Stimulated activated naive CD8-positive, alpha-beta T cell treated with anti-CD3 and anti-CD28 coated beads, Interleukin-15, amount 100 ng/mL, for 72 hours (primary cell): ENCODE data around the gene MRPL33.

ENCODE experiments used
- ATAC-seq: fragments of 150-1000 bp; cut with Tn5 transposase; 2 replicates; pipeline ENCODE4 v1.10.0; 2021; ENCODE audit warnings: mild to moderate bottlenecking, moderate library complexity
- DNase-seq, 2 donors: peaks; one replicate each; pipeline ENCODE4 v3.0.0; 2021 to 2022
- H3K27ac Mint-ChIP-seq, 2 donors: one replicate each; pipeline ENCODE4 v1.8.0; 2022; ENCODE audit warnings: mild to moderate bottlenecking in 2 of 2, mixed read lengths in 2 of 2, moderate library complexity in 2 of 2
- H3K27me3 Mint-ChIP-seq: one replicate; pipeline ENCODE4 v1.8.0; 2022; ENCODE audit warnings: mixed read lengths
- H3K4me1 Mint-ChIP-seq: one replicate; pipeline ENCODE4 v1.8.0; 2022; ENCODE audit warnings: mild to moderate bottlenecking, mixed read lengths
- H3K4me3 Mint-ChIP-seq, 2 donors: one replicate each; pipeline ENCODE4 v1.8.0; 2022; ENCODE audit warnings: mild to moderate bottlenecking in 2 of 2, mixed read lengths in 2 of 2, moderate library complexity in 1 of 2
- H3K9me3 Mint-ChIP-seq, 2 donors: one replicate each; pipeline ENCODE4 v1.8.0; 2022; ENCODE audit warnings: mixed read lengths in 2 of 2

The MRPL33 gene

GRCh38 chr2:27807476-27807875, 36.0 kb downstream of the MRPL33 start:
- H3K27me3 Mint-ChIP-seq, result no peaks in the 10 kb centered on the region
- no peaks in the 10 kb centered on the region for H3K4me1 Mint-ChIP-seq
- H3K9me3 Mint-ChIP-seq, result no peaks in the 10 kb centered on the region
- H3K27ac Mint-ChIP-seq, result no peak overlapping the region
- DNase-seq (no peak), ATAC-seq (no peak)
- no peak overlapping the region for H3K4me3 Mint-ChIP-seq

GRCh38 chr2:27808418-27808817, 36.9 kb downstream of the MRPL33 start:
- DNase-seq (no peak), ATAC-seq (no peak)
- Mint-ChIP-seq H3K27me3 (no peaks in the 10 kb centered on the region), H3K4me3 (no peak overlapping the region), H3K9me3 (no peaks in the 10 kb centered on the region), H3K27ac (no peak overlapping the region), H3K4me1 (no peaks in the 10 kb centered on the region)

DNA sequence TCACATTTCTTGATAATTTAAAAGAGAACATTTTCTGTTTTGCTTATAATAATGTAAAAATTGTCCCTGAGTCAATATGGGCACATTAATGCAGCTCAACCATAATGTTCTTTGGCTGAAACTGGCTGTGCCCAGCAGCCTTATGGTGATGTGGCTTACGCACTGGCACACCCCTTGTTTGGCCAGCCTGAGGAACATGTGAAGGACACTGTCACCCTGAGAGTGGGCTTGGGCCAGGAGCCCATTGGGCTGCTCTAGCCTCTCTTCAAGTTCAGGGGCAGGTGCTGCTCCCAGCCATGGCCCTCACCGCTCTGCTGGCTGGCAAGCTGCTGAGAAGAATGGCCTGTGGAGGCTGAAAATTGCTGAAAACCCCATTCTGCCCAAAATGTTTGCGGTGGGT, 37.5 kb downstream of the MRPL33 start:
- ATAC-seq (no peak), DNase-seq (no peak)

GRCh38 chr2:27809761-27810241, 38.3 kb downstream of the MRPL33 start:
- H3K27me3 Mint-ChIP-seq, result no peaks in the 10 kb centered on the region
- H3K9me3 Mint-ChIP-seq, result no peaks in the 10 kb centered on the region
- no peak overlapping the region for H3K27ac Mint-ChIP-seq
- no peak for DNase-seq
- no peaks in the 10 kb centered on the region for H3K4me1 Mint-ChIP-seq
- ATAC-seq, result no peak
- no peak overlapping the region for H3K4me3 Mint-ChIP-seq

More for the DNA sequence above, 37.5 kb downstream of the MRPL33 start:
- H3K9me3 Mint-ChIP-seq, result no peaks in the 10 kb centered on the region
- H3K27me3 Mint-ChIP-seq, result no peaks in the 10 kb centered on the region
- H3K27ac Mint-ChIP-seq, result peak overlapping the region in 1 of 2 donors; percentile 23
- no peak overlapping the region for H3K4me3 Mint-ChIP-seq
- H3K4me1 Mint-ChIP-seq, result no peaks in the 10 kb centered on the region

DNA sequence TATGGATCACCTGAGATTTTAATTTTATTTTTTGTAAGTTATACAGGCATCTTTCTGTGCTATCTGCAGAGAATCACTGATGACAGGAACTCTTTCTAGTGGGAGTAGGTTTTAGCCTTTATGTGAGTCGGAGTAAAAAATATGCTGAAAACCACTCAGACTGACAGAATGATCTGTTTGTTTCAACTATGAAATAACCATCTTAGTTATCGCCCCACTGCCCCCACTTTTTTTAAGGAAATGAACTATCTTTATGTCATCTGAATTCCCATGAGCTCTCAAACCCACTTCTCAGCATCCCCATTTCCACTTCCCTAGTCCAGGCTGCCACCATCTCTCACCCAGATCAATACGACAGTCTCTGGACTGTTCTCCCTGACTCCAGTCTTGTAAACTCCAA, 38.9 kb downstream of the MRPL33 start:
- peak overlapping the region in 1 of 2 donors; percentile 34 for H3K27ac Mint-ChIP-seq
- no peak for ATAC-seq
- no peaks in the 10 kb centered on the region for H3K9me3 Mint-ChIP-seq
- H3K27me3 Mint-ChIP-seq, result no peaks in the 10 kb centered on the region
- no peak for DNase-seq
- H3K4me3 Mint-ChIP-seq, result no peak overlapping the region
- H3K4me1 Mint-ChIP-seq, result no peaks in the 10 kb centered on the region

- no peaks in the 10 kb centered on the region for H3K4me1 Mint-ChIP-seq
- H3K9me3 Mint-ChIP-seq, result no peaks in the 10 kb centered on the region
- ATAC-seq (no peak), DNase-seq (no peak)
- no peak overlapping the region for H3K27ac Mint-ChIP-seq
- H3K4me3 Mint-ChIP-seq, result no peak overlapping the region
- no peaks in the 10 kb centered on the region for H3K27me3 Mint-ChIP-seq
Measured at GRCh38 chr2:27811768-27812167, 40.2 kb downstream of the MRPL33 start.

DNA sequence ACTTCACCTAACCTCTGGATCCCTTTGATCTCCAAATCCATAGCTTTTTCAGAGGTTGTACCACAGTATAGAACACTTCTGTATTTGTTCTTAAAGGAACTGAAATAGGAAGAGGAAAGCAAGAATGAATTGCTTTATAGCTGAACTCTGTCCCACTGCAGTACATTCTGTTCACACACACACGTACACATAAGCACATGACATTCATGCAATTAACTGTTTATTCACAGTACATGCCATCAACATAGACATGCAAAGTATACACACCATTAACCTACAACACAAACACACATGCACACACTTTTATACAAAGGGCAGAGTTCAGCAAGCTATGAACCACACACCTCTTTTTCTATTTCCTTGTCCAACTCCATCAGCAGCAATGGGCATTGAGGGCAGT, 43.2 kb downstream of the MRPL33 start:
- H3K4me1 Mint-ChIP-seq, result no peaks in the 10 kb centered on the region
- ATAC-seq, result no peak
- DNase-seq, result no peak
- H3K4me3 Mint-ChIP-seq, result no peak overlapping the region
- no peaks in the 10 kb centered on the region for H3K27me3 Mint-ChIP-seq
- no peak overlapping the region for H3K27ac Mint-ChIP-seq
- no peaks in the 10 kb centered on the region for H3K9me3 Mint-ChIP-seq

- no peak overlapping the region for H3K27ac Mint-ChIP-seq
- no peaks in the 10 kb centered on the region for H3K9me3 Mint-ChIP-seq
- ATAC-seq, result no peak
- no peak overlapping the region for H3K4me3 Mint-ChIP-seq
- DNase-seq, result no peak
- H3K4me1 Mint-ChIP-seq, result no peaks in the 10 kb centered on the region
- H3K27me3 Mint-ChIP-seq, result no peaks in the 10 kb centered on the region
Measured at GRCh38 chr2:27815860-27816438, 44.4 kb downstream of the MRPL33 start.

GRCh38 chr2:27822049-27822448, 50.5 kb downstream of the MRPL33 start:
- DNase-seq, result no peak
- no peaks in the 10 kb centered on the region for H3K27me3 Mint-ChIP-seq
- H3K9me3 Mint-ChIP-seq, result peaks cover 12 to 13% of the 10 kb centered on the region in 2 donors
- no peaks in the 10 kb centered on the region for H3K4me1 Mint-ChIP-seq
- ATAC-seq, result no peak
- H3K27ac Mint-ChIP-seq, result no peak overlapping the region
- no peak overlapping the region for H3K4me3 Mint-ChIP-seq

DNA sequence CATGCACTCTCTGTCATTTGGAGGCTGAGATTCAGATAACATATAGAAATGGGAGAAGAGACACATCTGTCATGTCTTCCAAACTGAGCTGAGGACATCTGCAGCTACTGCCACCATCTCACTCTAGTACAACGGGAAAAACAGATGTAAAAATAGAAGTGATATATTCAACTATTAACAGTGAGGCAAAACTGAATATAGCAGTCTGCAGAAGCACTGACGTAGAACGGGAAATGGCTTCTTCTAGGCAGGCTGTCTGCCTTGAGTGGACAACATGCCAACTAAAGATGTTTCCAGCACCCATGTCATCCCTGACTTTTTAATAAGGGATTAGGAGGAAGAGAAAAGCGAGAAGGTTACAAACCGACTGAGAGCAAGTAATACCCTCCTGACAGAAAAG, 51.6 kb downstream of the MRPL33 start:
- Mint-ChIP-seq H3K9me3 (peaks cover 12 to 13% of the 10 kb centered on the region in 2 donors), H3K27me3 (no peaks in the 10 kb centered on the region), H3K4me1 (no peaks in the 10 kb centered on the region), H3K27ac (no peak overlapping the region), H3K4me3 (no peak overlapping the region)
- DNase-seq, result no peak
- ATAC-seq, result no peak

- no peak overlapping the region for H3K4me3 Mint-ChIP-seq
- no peak for ATAC-seq
- no peak overlapping the region for H3K27ac Mint-ChIP-seq
- DNase-seq, result no peak
- H3K4me1 Mint-ChIP-seq, result no peaks in the 10 kb centered on the region
- no peaks in the 10 kb centered on the region for H3K27me3 Mint-ChIP-seq
- H3K9me3 Mint-ChIP-seq, result peaks cover 12 to 13% of the 10 kb centered on the region in 2 donors
Measured at GRCh38 chr2:27823569-27823968, 52.0 kb downstream of the MRPL33 start.

DNA sequence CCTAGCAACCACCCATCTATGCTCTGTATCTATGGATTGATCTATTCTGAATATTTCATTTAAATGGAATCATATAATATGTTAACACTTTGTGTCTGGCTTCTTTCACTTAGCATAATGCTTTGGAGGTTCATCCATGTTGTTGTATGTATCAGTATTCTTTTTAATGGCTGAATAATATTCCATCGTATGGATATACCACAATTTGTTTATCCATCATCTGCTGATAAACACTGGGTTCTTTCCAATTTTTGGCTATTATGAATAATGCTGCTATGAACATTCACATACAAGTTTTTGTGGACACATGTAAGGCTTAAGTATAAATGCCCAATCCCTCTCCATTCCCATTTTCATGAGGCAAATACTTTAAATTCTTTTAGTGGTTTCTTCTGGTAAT, 52.9 kb downstream of the MRPL33 start:
- peaks cover 12 to 13% of the 10 kb centered on the region in 2 donors for H3K9me3 Mint-ChIP-seq
- H3K27me3 Mint-ChIP-seq, result no peaks in the 10 kb centered on the region
- H3K4me1 Mint-ChIP-seq, result no peaks in the 10 kb centered on the region
- no peak overlapping the region for H3K27ac Mint-ChIP-seq
- no peak overlapping the region for H3K4me3 Mint-ChIP-seq
- no peak for ATAC-seq
- no peak for DNase-seq

DNA sequence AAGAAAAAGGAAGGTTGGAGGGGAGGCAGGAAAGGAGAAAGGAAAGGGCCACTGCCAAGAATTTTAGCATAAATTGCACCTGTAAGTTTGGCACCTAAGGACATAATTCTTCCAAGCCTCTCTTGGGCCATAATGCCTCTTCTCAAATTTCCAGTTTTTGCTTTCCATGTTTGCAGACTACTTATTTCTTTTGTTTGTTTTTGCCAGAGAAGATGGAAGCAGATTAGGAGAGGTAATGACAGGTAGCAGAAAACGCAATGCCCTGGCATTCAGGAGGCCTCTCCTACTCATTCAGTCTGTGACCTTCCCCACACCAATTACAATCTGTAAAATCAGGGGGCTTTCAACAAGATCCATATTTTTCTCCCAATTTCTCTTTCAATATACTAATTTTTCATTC, 56.8 kb downstream of the MRPL33 start:
- DNase-seq (no peak), ATAC-seq (no peak)
- H3K27ac Mint-ChIP-seq, result no peak overlapping the region
- H3K27me3 Mint-ChIP-seq, result no peaks in the 10 kb centered on the region
- no peak overlapping the region for H3K4me3 Mint-ChIP-seq
- peaks cover 12 to 13% of the 10 kb centered on the region in 2 donors for H3K9me3 Mint-ChIP-seq
- H3K4me1 Mint-ChIP-seq, result no peaks in the 10 kb centered on the region
